Limb (tissue), 2 donors: ENCODE data around the gene CSGALNACT2.
A peak's percentile ranks its signal among the peaks of the same experiment; 100 is the strongest.
"Not testable (repeated sequence)": the region's sequence is repeated elsewhere in the genome, so short reads cannot be mapped to it uniquely, and the experiment has no call there.

Experiments
- DNase-seq, 2 donors: peaks; one replicate each; pipeline ENCODE4 v3.0.0-alpha.2; 2016; ENCODE audit errors: extremely low spot score in 2 of 2

The CSGALNACT2 gene

GRCh38 chr10:43214071-43214955 is 76.1 kb downstream of the CSGALNACT2 start:
- DNase-seq, result no peak

DNA sequence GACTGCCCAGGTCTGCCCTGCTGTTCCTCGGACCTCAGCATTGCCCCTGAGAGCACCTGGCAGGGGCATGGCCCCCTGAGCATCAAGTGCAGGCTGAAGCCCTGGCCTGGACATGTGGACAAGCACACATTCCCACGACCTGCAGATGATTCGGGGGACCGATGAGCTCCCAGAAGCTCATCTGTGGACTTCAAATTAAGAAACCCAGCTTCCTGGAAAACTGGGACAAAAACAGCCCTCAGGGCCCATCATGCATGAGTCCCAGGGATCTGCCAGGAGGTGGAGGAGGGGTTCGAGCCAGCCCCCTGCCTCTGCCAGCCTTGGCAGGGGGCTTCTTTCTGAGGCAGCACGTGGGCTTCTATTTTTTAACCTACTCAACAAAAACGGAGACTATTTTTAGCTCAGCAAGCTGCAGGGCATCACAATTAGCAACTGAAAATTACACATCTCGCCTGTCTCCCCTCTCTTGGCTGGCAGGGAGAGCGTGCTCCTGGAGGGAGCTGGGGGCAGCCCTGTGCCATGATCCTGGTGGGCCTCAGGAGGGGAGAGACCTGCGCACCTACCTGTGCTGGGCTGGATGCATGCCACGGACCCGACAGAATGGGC is 76.8 kb downstream of the CSGALNACT2 start:
- no peak for DNase-seq

GRCh38 chr10:43215758-43216455 is 77.7 kb downstream of the CSGALNACT2 start:
- no peak for DNase-seq

- no peak for DNase-seq
These were observed 78.8 kb downstream of the CSGALNACT2 start for GRCh38 chr10:43216931-43217562.

DNA sequence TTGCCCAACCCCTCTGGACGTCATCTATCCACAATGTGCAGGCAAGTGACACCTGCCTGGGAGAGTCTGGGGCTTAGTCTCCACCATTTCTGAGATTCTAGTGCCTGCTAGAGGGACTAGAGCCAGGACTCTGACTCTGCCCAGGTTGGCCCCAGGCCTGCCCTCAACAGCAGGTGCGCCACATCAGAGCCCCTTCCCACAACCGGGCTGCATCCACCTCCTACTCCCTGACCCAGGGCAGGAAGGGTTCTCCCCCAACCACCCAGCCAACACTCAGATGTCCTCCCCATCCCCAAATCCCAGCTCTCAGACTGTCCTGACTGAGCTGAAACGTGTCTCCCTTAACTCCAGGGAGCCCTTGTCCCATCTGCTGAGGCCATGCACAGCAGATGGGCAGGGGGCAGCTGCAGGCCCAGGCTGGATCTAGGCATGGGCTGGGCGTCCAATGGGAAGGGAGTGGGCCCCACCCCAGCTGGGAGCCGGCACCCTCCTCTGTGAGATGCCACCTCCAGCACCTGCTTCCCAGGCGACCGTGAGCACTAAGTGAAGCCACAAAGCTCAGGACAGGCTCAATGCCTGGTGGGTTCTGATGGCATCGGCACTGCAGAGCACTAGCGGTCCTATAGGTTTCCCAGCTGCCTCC is 79.4 kb downstream of the CSGALNACT2 start:
- DNase-seq, result no peak

GRCh38 chr10:43218206-43218950 is 80.1 kb downstream of the CSGALNACT2 start:
- no peak for DNase-seq

GRCh38 chr10:43218951-43219837 is 80.9 kb downstream of the CSGALNACT2 start:
- no peak for DNase-seq

- DNase-seq, result no peak
These were observed 81.6 kb downstream of the CSGALNACT2 start for GRCh38 chr10:43219848-43220247.

DNA sequence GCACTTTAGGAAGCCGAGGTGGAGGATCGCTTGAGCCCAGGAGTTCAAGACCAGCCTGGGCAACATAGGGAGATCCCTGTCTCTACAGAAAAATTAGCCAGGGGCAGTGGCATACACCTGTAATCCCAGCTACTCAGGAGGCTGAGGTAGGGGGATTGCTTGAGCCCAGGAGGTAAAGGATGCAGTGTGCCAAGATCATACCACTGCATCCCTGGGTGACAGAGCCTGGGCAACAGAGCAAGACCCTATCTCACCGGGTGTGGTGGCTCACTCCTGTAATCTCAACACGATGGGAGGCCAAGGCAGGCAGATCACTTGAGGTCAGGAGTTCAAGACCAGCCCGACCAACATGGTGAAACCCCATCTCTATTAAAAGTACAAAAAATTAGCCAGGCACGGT is 82.0 kb downstream of the CSGALNACT2 start:
- DNase-seq, result not testable (repeated sequence)

DNA sequence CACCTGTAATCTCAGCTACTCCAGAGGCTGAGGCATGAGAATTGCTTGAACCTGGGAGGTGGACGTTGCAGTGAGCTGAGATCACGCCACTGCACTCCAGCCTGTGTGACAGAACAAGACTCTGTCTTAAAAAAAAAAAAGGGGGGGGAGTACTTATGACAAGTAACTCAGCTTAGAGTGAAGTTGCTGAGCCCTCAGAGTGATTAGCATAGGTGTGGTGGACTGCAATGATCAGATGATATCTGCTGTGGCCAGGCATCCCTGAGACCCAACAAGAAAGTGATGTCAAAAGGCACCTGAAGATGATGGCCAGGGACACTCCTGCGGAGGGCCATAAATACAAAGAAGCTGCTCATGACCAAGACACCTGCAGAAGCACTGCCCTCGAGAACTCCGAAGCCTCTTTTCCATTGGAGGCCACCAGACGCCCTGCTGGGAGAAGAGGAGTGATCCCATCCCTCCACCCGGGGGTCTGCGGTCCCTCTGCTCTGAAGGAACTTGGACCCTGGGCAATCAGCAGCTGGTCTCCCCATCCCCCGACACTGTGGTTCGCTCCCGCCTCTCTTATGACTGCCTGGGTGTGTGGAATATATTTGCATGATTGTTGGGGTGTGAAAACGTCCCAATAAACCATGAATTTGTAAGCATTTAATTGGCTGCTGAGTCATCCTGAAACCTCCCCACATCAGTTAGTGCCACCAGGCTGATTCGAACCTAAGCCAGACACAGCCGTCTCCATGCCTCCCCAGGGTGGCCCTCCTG is 82.6 kb downstream of the CSGALNACT2 start:
- DNase-seq, result no peak

DNA sequence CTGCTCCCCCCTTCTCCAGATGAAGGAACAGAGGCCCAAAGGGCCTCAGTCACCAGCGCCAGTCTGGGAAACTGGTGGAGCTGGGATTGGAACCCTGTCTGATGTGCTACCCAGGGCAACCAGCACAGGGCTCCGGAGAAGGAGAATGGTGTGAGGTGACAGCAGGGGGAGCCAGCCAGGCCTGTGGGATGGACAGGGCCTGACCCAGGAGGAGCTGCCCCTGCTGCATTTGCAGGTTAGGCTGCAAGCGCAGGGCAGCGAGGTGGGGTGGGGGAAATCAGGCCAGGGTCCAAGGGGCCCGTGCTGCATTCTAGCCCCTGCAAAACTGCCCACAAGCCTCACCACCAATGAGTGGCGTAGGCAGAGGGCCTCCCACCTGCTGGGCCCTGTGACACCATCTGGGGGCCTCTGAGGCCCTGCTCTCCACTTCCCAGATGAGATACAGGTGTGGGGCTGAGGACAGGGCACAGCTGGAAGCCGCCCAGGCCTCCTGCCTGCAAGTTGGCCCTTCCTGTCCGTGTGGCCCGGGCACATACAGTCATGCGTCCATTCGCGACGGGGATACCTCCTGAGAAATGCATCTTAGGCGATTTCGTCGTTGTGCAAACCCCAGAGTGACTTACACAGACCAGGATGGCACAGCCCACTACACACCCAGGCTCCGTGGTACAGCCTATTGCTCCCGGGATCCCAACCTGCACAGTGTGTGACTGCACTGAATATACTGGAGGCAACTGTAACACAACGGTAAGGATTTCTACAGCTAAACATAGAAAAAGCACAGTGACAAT is 83.4 kb downstream of the CSGALNACT2 start:
- DNase-seq, result peak in 1 of 2 donors; percentile 26

GRCh38 chr10:43222210-43222720 is 84.0 kb downstream of the CSGALNACT2 start:
- DNase-seq, result no peak

- DNase-seq, result no peak
These were observed 84.8 kb downstream of the CSGALNACT2 start for GRCh38 chr10:43223056-43223455.

DNA sequence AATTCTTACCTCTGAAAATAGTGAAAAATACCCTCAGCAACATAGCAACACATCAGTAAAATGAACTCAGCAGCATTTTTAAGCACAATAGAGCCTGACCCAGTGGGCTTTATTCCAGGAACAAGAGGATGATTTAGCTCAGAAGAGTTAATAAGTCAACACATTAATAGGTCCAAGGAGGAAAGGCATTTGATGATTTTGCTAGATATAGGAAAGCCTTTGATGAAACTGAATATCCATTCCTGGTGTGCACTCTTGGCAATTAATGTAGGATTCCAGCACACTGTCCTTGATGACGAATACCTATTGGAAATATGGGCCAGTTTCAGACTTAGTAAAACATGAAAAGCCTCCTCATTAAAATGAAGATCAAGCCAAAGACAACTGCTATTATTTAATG is 86.1 kb downstream of the CSGALNACT2 start:
- DNase-seq, result no peak

DNA sequence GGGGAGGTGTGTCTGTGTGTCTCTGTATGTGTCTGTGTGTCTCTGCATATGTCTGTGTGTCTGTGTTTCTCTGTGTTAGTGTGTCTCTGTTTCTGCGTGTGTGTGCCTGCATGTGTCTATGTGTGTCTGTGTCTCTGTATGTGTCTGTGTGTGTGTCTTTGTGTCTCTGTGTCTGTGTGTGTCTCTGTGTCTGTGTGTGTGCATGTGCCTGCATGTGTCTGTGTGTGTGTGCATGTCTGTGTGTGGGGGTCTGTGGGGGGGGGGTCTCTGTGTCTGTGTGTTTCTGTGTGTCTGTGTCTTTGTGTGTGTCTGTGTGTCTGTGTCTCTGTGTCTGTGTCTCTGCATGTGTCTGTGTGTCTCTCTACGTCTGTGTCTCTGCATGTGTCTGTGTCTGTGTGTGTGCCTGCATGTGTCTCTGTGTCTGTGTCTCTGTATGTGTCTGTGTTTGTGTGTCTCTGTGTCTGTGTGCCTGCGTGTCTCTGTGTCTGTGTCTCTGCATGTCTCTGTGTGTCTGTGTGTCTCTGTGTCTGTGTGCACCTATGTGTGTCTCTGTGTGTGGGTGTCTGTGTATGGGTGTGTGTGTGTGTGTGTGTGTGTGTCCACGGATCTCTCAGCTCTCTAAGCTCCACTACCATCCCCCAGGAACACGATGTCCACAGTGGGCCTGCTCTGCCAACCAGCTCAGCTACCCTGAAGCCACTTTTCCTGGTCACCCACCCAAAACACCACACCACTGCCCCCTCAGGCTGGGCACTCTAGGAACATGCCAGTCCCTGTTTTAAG is 87.0 kb downstream of the CSGALNACT2 start:
- DNase-seq, result no peak

- peak in 1 of 2 donors; percentile 26 for DNase-seq
These were observed 87.5 kb downstream of the CSGALNACT2 start for GRCh38 chr10:43225787-43226153.

DNA sequence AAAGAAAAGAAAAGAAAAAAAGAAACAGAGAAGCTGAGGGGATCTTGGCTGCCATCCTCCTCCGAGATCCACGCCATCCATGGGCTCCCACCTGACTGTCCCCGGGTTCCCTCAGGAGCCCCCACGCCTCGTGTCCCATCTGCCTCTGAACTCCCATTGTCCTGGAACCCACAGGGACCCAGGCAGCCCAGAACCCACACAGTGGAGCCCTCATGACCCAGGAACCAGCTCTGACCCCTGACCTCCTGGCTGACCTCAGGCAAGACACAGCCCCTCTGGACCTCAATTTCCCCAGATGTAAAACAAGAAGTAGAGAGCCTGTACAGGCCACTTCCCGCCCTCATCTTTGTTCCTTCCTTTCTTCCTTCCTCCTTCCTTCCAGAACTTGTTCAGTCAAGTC is 88.2 kb downstream of the CSGALNACT2 start:
- DNase-seq, result no peak
